ENCODE data around the gene ARHGAP26.
A peak's percentile ranks its signal among the peaks of the same experiment; 100 is the strongest.

The ARHGAP26 gene

DNA sequence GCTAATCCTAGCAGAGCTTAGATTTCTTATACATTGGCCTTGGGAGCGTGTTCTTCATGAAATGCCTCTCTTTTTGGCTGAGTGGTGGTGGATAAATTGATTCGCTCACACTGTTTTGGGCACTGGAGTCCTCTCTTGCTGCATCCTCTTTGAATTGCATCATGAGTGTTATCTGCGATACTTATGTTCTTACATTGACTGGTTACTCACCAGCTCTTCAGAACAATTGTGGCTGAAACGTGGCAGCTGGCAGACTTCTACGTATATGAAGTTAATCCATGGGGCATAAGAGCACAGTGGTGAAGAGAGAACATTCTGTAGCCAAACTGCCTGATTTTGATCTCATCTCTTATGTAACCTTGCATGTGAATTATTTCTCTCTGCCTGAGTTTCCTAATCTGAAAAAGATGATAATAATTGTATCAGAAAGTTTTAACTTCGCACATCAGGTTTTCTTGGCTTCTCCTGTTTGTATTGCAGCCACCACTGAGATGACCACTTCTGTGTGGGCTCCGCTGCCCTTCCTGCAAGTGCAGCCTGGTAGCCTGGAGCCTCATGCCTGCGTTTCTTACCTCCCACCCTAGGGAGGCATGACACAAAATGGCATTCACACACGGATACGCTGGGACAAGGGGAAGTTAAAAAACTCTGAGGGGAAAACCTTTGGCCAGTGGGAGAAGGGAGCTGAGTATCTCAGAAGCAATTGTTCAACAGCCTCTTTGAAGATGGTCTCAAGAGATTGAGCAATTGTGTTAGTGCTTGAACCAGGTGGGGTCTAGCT is 295.2 kb downstream of the ARHGAP26 start:
- H3K4me3 ChIP-seq (ENCODE audit: low read depth, low read length), result no peak overlapping the region
- DNase-seq (ENCODE audit: low read depth), result no peak
- TF ChIP-seq, protein P1, sequence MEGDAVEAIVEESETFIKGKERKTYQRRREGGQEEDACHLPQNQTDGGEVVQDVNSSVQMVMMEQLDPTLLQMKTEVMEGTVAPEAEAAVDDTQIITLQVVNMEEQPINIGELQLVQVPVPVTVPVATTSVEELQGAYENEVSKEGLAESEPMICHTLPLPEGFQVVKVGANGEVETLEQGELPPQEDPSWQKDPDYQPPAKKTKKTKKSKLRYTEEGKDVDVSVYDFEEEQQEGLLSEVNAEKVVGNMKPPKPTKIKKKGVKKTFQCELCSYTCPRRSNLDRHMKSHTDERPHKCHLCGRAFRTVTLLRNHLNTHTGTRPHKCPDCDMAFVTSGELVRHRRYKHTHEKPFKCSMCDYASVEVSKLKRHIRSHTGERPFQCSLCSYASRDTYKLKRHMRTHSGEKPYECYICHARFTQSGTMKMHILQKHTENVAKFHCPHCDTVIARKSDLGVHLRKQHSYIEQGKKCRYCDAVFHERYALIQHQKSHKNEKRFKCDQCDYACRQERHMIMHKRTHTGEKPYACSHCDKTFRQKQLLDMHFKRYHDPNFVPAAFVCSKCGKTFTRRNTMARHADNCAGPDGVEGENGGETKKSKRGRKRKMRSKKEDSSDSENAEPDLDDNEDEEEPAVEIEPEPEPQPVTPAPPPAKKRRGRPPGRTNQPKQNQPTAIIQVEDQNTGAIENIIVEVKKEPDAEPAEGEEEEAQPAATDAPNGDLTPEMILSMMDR (IDR thresholded peaks at IDR 0.05; ENCODE audit: low read depth, low read length, missing control alignments), result no peak

DNA sequence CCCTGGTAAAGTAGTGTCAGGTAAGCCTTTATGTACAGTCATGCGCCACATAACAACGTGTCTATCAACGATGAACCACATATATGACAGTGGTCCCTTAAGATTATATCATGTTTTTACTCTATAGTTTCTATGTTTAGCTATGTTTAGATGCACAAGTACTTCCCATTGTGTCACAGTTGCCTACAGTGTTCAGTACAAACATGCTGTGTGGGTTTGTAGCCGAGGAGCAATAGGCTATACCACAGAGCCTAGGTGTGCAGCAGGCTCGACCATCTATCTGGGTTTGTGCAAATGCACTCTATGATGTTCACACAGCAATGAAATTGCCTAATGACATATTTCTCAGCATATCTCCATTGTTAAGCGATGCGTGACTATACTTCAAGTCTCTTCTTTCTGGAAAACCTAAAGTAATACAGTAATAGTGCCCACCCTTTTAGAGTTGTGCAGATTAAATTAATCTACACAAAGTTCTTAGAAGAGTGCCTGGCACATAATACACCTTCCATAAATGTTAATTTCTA is 295.9 kb downstream of the ARHGAP26 start:
- no peak for DNase-seq (ENCODE audit: low read depth)
- TF ChIP-seq, protein P1 (IDR thresholded peaks at IDR 0.05; ENCODE audit: low read depth, low read length, missing control alignments), result no peak
- no peak overlapping the region for H3K4me3 ChIP-seq (ENCODE audit: low read depth, low read length)

DNA sequence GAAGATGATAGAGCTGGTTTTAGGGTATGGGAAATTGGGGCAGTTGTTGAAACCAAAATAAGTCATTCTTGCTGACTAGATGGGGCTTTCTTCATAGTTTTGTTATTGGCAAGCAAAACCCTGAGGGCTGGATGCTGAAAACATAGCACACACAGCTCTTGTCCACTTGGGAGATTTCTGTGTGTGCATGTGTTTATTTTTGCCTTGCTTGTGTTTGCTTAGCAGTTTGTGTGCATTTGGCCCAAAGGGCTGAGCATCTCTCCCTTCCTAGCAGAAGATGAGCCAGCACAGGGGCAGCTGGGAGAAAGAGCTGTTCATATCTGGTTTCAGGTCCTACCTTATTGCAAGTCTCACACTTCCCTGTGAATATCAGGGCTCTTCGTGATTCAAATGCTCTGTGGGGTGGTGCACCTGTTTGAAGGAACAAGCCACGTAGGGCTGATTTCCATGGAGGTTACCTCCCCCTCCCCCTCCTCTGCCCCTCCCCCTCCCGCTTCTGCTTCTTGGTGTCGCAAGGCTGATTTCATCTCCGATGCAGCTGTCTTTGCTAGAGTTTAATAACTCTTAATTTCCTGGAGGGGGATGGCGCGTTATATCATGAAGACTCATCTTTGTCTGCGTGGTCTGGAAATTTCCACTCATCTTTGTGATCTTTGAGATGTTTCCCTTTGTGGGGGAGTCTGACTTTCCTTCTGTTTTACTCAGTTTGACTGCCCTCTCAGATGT is 296.5 kb downstream of the ARHGAP26 start:
- no peak overlapping the region; the same call in 1 of the 2 replicates for H3K4me3 ChIP-seq (ENCODE audit: low read depth, low read length)
- TF ChIP-seq, protein P1 (IDR thresholded peaks at IDR 0.05; ENCODE audit: low read depth, low read length, missing control alignments), result no peak
- peak; percentile 62 for DNase-seq (ENCODE audit: low read depth)

DNA sequence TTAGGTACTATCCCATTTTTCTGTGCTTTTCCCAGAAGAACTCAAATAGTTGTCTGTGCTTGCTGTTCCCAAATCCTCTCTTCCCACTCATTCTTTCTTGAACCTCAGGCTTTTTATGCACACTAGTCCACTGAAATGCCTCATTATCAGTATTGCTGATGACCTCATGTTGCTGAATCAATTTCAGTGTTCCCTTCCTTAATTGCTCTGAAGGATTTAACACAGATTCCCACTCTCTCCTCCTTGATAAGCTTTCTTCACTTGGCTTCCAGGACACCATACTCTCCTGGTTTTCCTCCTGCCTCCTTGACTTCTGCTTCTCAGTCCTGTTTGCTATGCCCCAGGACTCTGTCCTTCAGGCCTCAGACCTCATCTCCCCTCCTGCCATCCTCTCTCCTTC is 298.5 kb downstream of the ARHGAP26 start:
- DNase-seq (ENCODE audit: low read depth), result no peak
- no peak overlapping the region for H3K4me3 ChIP-seq (ENCODE audit: low read depth, low read length)
- TF ChIP-seq, protein P1 (IDR thresholded peaks at IDR 0.05; ENCODE audit: low read depth, low read length, missing control alignments), result no peak

DNA sequence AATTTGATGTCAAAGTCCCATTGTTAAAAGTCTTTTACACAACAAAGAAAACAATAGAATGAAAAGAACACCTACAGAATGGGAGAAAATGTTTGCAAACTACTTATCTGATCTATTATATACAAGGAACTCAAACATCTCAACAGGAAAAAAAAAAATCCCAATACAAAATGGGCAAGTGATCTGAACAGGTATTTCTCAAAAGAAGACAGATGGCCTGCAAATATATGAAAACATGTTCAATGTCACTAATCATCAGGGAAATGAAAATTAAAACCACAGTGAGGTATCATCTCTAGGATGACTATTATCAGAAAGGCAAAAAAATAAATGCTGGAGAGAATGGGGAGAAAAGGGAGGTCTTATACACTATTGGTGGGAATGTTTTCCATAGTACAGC is 301.8 kb downstream of the ARHGAP26 start:
- no peak for DNase-seq (ENCODE audit: low read depth)
- TF ChIP-seq, protein P1 (IDR thresholded peaks at IDR 0.05; ENCODE audit: low read depth, low read length, missing control alignments), result no peak
- H3K4me3 ChIP-seq (ENCODE audit: low read depth, low read length), result no peak overlapping the region

DNA sequence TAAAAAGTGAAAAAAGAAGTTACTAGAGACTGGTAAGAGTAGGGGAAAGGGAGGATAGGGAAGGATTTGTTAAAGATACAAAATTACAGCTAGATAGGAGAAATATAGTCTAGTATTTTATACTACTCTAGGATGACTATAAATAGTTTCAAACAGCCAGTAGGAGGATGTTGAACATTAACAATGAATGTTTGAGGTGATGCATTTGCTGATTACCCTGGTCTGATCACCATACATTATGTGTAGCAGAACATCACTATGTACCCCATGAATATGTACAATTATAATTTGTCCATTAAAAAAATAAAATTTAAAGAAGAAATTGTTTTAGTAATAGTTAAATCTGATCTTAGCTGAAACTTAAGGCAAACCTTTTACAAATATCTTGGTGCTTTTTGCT is 302.6 kb downstream of the ARHGAP26 start:
- TF ChIP-seq, protein P1 (IDR thresholded peaks at IDR 0.05; ENCODE audit: low read depth, low read length, missing control alignments), result no peak
- DNase-seq (ENCODE audit: low read depth), result no peak
- H3K4me3 ChIP-seq (ENCODE audit: low read depth, low read length), result no peak overlapping the region
